ENCODE measurements around the gene BSDC1. TPM values are rescaled to one million over a fixed set of nuclear protein-coding genes. Genes with fewer than 3 reads are reported as not detected.

Gene BSDC1
- total and polyA plus RNA-seq, 10 of the 15 experiments (the other 5 are each of a cell fraction or from before 2014, with no cell fraction given) = 3.0 to 39.7 (median 22.8) TPM

GRCh38 chr1:32337855-32338636, 56.2 kb downstream of the BSDC1 start:
- peak; percentile 90 for FAIRE-seq
- 25% methylated on average over 16 of the region's 16 CpGs for WGBS (ENCODE audit: insufficient coverage, insufficient replicate concordance, low lambda C conversion rate, missing lambda C conversion rate)
- peak; percentile 66 for DNase-seq (ENCODE audit: low read depth, low spot score)
- BruUV-seq (replicated peaks) = no TSS peak
- RAD21 ChIA-PET (ENCODE audit: unreplicated experiment) = interaction anchor here (0.7 to 3.2 kb wide), 19 partner anchors 9 to 483 kb away, joined by 3 to 30 read pairs (median 5); partner anchors contain the start of genes BSDC1, LCK and TXLNA
- Histone ChIP-seq H3K36me3 (ENCODE audit: control insufficient read depth in 2 of 2, insufficient read depth in 2 of 2, low read length in 1 of 2) (no peaks in the 10 kb centered on the region), H4K20me1 (ENCODE audit: control insufficient read depth, insufficient read depth) (no peaks in the 10 kb centered on the region), H3K9ac (ENCODE audit: control insufficient read depth, insufficient read depth, low read length) (peak overlapping the region; percentile 64), H3K4me3 (peak overlapping the region; percentile 5; the same call in 1 of the 2 replicates), H3K27ac (ENCODE audit: control insufficient read depth, insufficient read depth) (peak overlapping the region; percentile 81), H3K4me2 (ENCODE audit: control insufficient read depth, insufficient read depth) (peak overlapping the region; percentile 78), H3K79me2 (ENCODE audit: control insufficient read depth, insufficient read depth, low read length) (peaks cover 24% of the 10 kb centered on the region), H3K4me1 (ENCODE audit: control insufficient read depth, insufficient read depth, low read length) (peaks cover 62% of the 10 kb centered on the region), H3K27me3 (replicated peaks in 1 of 2; ENCODE audit: control insufficient read depth in 2 of 2, insufficient read depth in 2 of 2, low read length in 1 of 2) (no peaks in the 10 kb centered on the region), H2AFZ (ENCODE audit: control insufficient read depth, low read depth, low read length) (peak overlapping the region; percentile 7; the same call in 1 of the 2 replicates), H3K9me3 (replicated peaks; ENCODE audit: control insufficient read depth, insufficient read depth, low read length) (no peaks in the 10 kb centered on the region)
- peak; percentile 59 for ATAC-seq
- intact Hi-C loops (cut with micrococcal nuclease; ENCODE audit: unreplicated experiment) (loop anchor here (2.0 kb wide), 1 partner anchor 13 kb away; no protein-coding TSS in a partner anchor), in situ Hi-C loops (cut with MboI) (no loop called here)
- SMC1A ChIA-PET (ENCODE audit: uncharacterized antibody, unreplicated experiment) = interaction anchor here (0.9 to 3.4 kb wide), 9 partner anchors 9 to 115 kb away, joined by 3 to 16 read pairs (median 6); partner anchors contain the start of gene BSDC1
- POLR2A ChIA-PET = interaction anchor here (0.5 to 3.8 kb wide), 14 partner anchors 14 to 576 kb away, joined by 3 to 46 read pairs (median 6); partner anchors contain the start of genes BSDC1, CCDC28B, LCK and TXLNA
- CTCF ChIA-PET = interaction anchor here (0.9 to 2.4 kb wide), 11 partner anchors 9 to 122 kb away, joined by 3 to 17 read pairs (median 4); partner anchors contain the start of gene BSDC1
- TF ChIP-seq KAT2A (conservative IDR thresholded peaks at IDR 0.05; ENCODE audit: control insufficient read depth, low read depth, low read length) (no peak), IKZF1 (conservative IDR thresholded peaks at IDR 0.05) (no peak), HCFC1 (IDR thresholded peaks at IDR 0.05; ENCODE audit: low read length) (0 out of 2 replicates have a peak, but pooled peaks have one; percentile 29), ZNF384 (IDR thresholded peaks at IDR 0.05; ENCODE audit: borderline replicate concordance, low read depth, low read length) (no peak), NR2C1 (IDR thresholded peaks at IDR 0.05) (peak; percentile 77), SKIL (IDR thresholded peaks at IDR 0.05; ENCODE audit: low read depth, poor library complexity, severe bottlenecking) (no peak), BACH1 (IDR thresholded peaks at IDR 0.05; ENCODE audit: borderline replicate concordance) (no peak), SP1 (IDR thresholded peaks at IDR 0.05; ENCODE audit: low read depth, low read length) (peak; percentile 26), NFYA (IDR thresholded peaks at IDR 0.05; ENCODE audit: borderline replicate concordance, low read depth, low read length) (no peak), SREBF1 (IDR thresholded peaks at IDR 0.05; ENCODE audit: low read length) (no peak), NFYB (IDR thresholded peaks at IDR 0.05; ENCODE audit: insufficient read depth, low read depth, low read length) (no peak), ZBTB33 (IDR thresholded peaks at IDR 0.05) (no peak), ATF7 (IDR thresholded peaks at IDR 0.05; ENCODE audit: low read depth) (no peak), PAX5 (IDR thresholded peaks at IDR 0.05; ENCODE audit: borderline replicate concordance, low read depth, low read length) (peak; percentile 66; the same call in 1 of the 2 replicates), SREBF2 (IDR thresholded peaks at IDR 0.05; ENCODE audit: low read length) (no peak), SUZ12 (IDR thresholded peaks at IDR 0.05; ENCODE audit: unreplicated experiment) (no peak), NR2C2 (IDR thresholded peaks at IDR 0.05; ENCODE audit: borderline replicate concordance, control insufficient read depth, insufficient read length, low read depth) (peak; percentile 49), NR2F1 (conservative IDR thresholded peaks at IDR 0.05) (peak; percentile 98)
- TF ChIP-seq, protein P1, sequence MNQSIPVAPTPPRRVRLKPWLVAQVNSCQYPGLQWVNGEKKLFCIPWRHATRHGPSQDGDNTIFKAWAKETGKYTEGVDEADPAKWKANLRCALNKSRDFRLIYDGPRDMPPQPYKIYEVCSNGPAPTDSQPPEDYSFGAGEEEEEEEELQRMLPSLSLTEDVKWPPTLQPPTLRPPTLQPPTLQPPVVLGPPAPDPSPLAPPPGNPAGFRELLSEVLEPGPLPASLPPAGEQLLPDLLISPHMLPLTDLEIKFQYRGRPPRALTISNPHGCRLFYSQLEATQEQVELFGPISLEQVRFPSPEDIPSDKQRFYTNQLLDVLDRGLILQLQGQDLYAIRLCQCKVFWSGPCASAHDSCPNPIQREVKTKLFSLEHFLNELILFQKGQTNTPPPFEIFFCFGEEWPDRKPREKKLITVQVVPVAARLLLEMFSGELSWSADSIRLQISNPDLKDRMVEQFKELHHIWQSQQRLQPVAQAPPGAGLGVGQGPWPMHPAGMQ (IDR thresholded peaks at IDR 0.05; ENCODE audit: borderline replicate concordance) = no peak

Measured in GM12878 (cell line).